HepG2 (cell line): ENCODE measurements around the gene AKR1C3. TPM values are rescaled to one million over a fixed set of nuclear protein-coding genes. Genes with fewer than 3 reads are reported as not detected.

Experiments used
- CENPT ChIP-seq: sonication (generic); formaldehyde crosslinking; IDR thresholded peaks from 2 replicates; pipeline ENCODE4 v1.8.0; 2022; ENCODE audit warnings: low read depth, mild to moderate bottlenecking, moderate library complexity, missing genetic modification reagents
- GFI1 ChIP-seq: sonication (generic); formaldehyde crosslinking; IDR thresholded peaks from 2 replicates; pipeline ENCODE4 v1.5.0; 2020; ENCODE audit warnings: missing genetic modification reagents, mild to moderate bottlenecking, borderline replicate concordance
- HNRNPL ChIP-seq: fragments of 200-400 bp; formaldehyde crosslinking; IDR thresholded peaks from 2 replicates; pipeline ENCODE4 v1.6.1; 2017; ENCODE audit warnings: mild to moderate bottlenecking, low read depth, low read length
- HOXA7 ChIP-seq: sonication (generic); formaldehyde crosslinking; IDR thresholded peaks from 2 replicates; pipeline ENCODE4 v1.8.1; 2022; ENCODE audit warnings: mild to moderate bottlenecking, missing genetic modification reagents, moderate library complexity
- JDP2 ChIP-seq: sonication (generic); formaldehyde crosslinking; IDR thresholded peaks from 2 replicates; pipeline ENCODE4 v1.8.1; 2022; ENCODE audit warnings: missing genetic modification reagents, borderline replicate concordance
- NFIC ChIP-seq: IDR thresholded peaks from 2 replicates; pipeline ENCODE4 v1.6.1; 2012; ENCODE audit warnings: mild to moderate bottlenecking, low read length, inconsistent platforms
- ONECUT2 ChIP-seq: sonication (generic); formaldehyde crosslinking; IDR thresholded peaks from 2 replicates; pipeline ENCODE4 v1.4.0; 2020; ENCODE audit warnings: missing genetic modification reagents
- PLRG1 ChIP-seq: fragments of 450-650 bp; conservative IDR thresholded peaks from 2 replicates; pipeline ENCODE4 v1.6.1; 2016
- PPARG ChIP-seq: conservative IDR thresholded peaks from 2 replicates; pipeline ENCODE4 v1.6.1; 2016; ENCODE audit warnings: missing biosample characterization, missing genetic modification reagents
- SMC3 ChIP-seq: IDR thresholded peaks from 2 replicates; pipeline ENCODE4 v1.6.1; 2011; ENCODE audit warnings: low read length, improper control_type of control experiment
- SP4 ChIP-seq: sonication (generic); formaldehyde crosslinking; IDR thresholded peaks from 2 replicates; pipeline ENCODE4 v1.8.1; 2023; ENCODE audit warnings: mild to moderate bottlenecking, missing genetic modification reagents
- SP5 ChIP-seq: IDR thresholded peaks from 2 replicates; pipeline ENCODE4 v1.6.1; 2016; ENCODE audit warnings: low read depth, borderline replicate concordance
- TBX3 ChIP-seq: fragments of 450-650 bp; IDR thresholded peaks from 2 replicates; pipeline ENCODE4 v1.6.1; 2017; ENCODE audit warnings: antibody characterized with exemption, mild to moderate bottlenecking, inconsistent platforms, borderline replicate concordance
- ZNF12 ChIP-seq: sonication (generic); formaldehyde crosslinking; IDR thresholded peaks from 2 replicates; pipeline ENCODE4 v1.5.0; 2020; ENCODE audit warnings: missing genetic modification reagents
- ZNF24 ChIP-seq: fragments of 450-650 bp; IDR thresholded peaks from 2 replicates; pipeline ENCODE4 v1.6.1; 2017; ENCODE audit warnings: antibody characterized with exemption, mild to moderate bottlenecking
- ZNF335 ChIP-seq: sonication (generic); formaldehyde crosslinking; IDR thresholded peaks from 2 replicates; pipeline ENCODE4 v1.4.0; 2020; ENCODE audit warnings: missing genetic modification reagents
- ZNF510 ChIP-seq: sonication (generic); formaldehyde crosslinking; IDR thresholded peaks from 2 replicates; pipeline ENCODE4 v1.4.0; 2020; ENCODE audit warnings: low read depth, mild to moderate bottlenecking, missing genetic modification reagents
- ZNF761 ChIP-seq: sonication (generic); formaldehyde crosslinking; conservative IDR thresholded peaks from 2 replicates; pipeline ENCODE4 v1.4.0; 2020; ENCODE audit warnings: mild to moderate bottlenecking, missing genetic modification reagents
- polyA plus RNA-seq, 8 experiments: library from polyadenylated mRNA; depleted of rRNA in 3 of 8; stranded (reverse) in 7 of 8; unstranded in 1 of 8; fragments of >200 nt; fragmentation: Illumina TruSeq in 4 of 8; extraction: Trizol in 4 of 8; gene quantifications; 2 replicates each; pipeline versions ENCODE4 v1.2.1 to v1.2.3, GENCODE V29; 2011 to 2016; ENCODE audit warnings: low read depth in 4 of 8, missing spikeins in 1 of 8, mixed read lengths in 1 of 8; ENCODE audit not compliant: insufficient read depth in 1 of 8
- total RNA-seq, 5 experiments: library from RNA; depleted of rRNA; stranded (reverse); fragments of >200 nt; fragmentation: Illumina TruSeq; extraction: Trizol; gene quantifications; 2 replicates each; pipeline ENCODE4 v1.2.3, GENCODE V29; 2016; ENCODE audit warnings: low read depth in 1 of 5
- TF ChIP-seq, protein P1 (sequence below): sonication (generic); formaldehyde crosslinking; conservative IDR thresholded peaks from 2 replicates; pipeline ENCODE4 v1.4.0; 2020; ENCODE audit warnings: missing genetic modification reagents
- TF ChIP-seq, protein P2 (sequence below): sonication (generic); formaldehyde crosslinking; IDR thresholded peaks from 2 replicates; pipeline ENCODE4 v1.4.0; 2020; ENCODE audit warnings: low read depth, missing genetic modification reagents
- TF ChIP-seq, protein P3 (sequence below): sonication (generic); formaldehyde crosslinking; IDR thresholded peaks from 2 replicates; pipeline ENCODE4 v1.8.0; 2022; ENCODE audit warnings: missing genetic modification reagents, mild to moderate bottlenecking, moderate library complexity, borderline replicate concordance
- TF ChIP-seq, protein P4 (sequence below): sonication (generic); formaldehyde crosslinking; IDR thresholded peaks from 2 replicates; pipeline ENCODE4 v1.4.0; 2020; ENCODE audit warnings: mild to moderate bottlenecking, missing genetic modification reagents

AKR1C3 gene
- total and polyA plus RNA-seq, 2 of the 13 experiments (the other 11 are each of a cell fraction or from before 2014, with no cell fraction given) = 368 to 532 TPM

DNA sequence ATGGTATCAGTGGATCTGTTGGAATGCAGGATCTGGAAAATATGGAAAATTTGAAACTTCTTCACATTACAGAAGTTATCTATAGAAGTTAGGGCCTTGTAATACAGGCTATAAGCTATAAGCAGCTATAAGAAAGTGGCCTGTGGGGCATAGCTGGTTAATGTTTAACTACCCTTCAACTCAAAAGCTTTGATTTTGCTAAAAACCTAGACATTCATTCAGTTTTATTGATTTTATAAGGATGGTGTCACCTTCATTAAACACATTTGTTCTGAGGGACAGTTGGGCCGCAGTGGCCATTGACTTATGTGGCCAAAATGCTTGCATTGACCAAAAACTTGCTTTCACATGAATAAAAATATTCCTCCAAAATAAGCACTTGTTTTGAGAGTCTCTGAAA is 13.1 kb upstream of the AKR1C3 start (continued):
- TF ChIP-seq ZNF12 (peak; percentile 73; the same call in 1 of the 2 replicates), PPARG (CRISPR knock-in tag) (no peak), ZNF761 (CRISPR knock-in tag) (no peak), HOXA7 (CRISPR knock-in tag) (no peak), PLRG1 (no peak), ZNF510 (CRISPR knock-in tag) (no peak), ONECUT2 (CRISPR knock-in tag) (peak; percentile 82), ZNF335 (CRISPR knock-in tag) (no peak), NFIC (no peak), JDP2 (CRISPR knock-in tag) (no peak), SP5 (CRISPR knock-in tag) (no peak), SMC3 (no peak), HNRNPL (no peak), ZNF24 (0 out of 2 replicates have a peak, but pooled peaks have one; percentile 19), SP4 (CRISPR knock-in tag) (no peak), CENPT (CRISPR knock-in tag) (no peak), GFI1 (CRISPR knock-in tag) (peak; percentile 82), TBX3 (no peak)
- TF ChIP-seq, protein P1, sequence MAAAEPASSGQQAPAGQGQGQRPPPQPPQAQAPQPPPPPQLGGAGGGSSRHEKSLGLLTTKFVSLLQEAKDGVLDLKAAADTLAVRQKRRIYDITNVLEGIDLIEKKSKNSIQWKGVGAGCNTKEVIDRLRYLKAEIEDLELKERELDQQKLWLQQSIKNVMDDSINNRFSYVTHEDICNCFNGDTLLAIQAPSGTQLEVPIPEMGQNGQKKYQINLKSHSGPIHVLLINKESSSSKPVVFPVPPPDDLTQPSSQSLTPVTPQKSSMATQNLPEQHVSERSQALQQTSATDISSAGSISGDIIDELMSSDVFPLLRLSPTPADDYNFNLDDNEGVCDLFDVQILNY (CRISPR knock-in tag) = no peak
- TF ChIP-seq, protein P2, sequence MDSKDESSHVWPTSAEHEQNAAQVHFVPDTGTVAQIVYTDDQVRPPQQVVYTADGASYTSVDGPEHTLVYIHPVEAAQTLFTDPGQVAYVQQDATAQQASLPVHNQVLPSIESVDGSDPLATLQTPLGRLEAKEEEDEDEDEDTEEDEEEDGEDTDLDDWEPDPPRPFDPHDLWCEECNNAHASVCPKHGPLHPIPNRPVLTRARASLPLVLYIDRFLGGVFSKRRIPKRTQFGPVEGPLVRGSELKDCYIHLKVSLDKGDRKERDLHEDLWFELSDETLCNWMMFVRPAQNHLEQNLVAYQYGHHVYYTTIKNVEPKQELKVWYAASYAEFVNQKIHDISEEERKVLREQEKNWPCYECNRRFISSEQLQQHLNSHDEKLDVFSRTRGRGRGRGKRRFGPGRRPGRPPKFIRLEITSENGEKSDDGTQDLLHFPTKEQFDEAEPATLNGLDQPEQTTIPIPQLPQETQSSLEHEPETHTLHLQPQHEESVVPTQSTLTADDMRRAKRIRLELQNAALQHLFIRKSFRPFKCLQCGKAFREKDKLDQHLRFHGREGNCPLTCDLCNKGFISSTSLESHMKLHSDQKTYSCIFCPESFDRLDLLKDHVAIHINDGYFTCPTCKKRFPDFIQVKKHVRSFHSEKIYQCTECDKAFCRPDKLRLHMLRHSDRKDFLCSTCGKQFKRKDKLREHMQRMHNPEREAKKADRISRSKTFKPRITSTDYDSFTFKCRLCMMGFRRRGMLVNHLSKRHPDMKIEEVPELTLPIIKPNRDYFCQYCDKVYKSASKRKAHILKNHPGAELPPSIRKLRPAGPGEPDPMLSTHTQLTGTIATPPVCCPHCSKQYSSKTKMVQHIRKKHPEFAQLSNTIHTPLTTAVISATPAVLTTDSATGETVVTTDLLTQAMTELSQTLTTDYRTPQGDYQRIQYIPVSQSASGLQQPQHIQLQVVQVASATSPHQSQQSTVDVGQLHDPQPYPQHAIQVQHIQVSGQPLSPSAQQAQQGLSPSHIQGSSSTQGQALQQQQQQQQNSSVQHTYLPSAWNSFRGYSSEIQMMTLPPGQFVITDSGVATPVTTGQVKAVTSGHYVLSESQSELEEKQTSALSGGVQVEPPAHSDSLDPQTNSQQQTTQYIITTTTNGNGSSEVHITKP (CRISPR knock-in tag) = no peak
- TF ChIP-seq, protein P3, sequence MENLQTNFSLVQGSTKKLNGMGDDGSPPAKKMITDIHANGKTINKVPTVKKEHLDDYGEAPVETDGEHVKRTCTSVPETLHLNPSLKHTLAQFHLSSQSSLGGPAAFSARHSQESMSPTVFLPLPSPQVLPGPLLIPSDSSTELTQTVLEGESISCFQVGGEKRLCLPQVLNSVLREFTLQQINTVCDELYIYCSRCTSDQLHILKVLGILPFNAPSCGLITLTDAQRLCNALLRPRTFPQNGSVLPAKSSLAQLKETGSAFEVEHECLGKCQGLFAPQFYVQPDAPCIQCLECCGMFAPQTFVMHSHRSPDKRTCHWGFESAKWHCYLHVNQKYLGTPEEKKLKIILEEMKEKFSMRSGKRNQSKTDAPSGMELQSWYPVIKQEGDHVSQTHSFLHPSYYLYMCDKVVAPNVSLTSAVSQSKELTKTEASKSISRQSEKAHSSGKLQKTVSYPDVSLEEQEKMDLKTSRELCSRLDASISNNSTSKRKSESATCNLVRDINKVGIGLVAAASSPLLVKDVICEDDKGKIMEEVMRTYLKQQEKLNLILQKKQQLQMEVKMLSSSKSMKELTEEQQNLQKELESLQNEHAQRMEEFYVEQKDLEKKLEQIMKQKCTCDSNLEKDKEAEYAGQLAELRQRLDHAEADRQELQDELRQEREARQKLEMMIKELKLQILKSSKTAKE (CRISPR knock-in tag) = no peak
- TF ChIP-seq, protein P4, sequence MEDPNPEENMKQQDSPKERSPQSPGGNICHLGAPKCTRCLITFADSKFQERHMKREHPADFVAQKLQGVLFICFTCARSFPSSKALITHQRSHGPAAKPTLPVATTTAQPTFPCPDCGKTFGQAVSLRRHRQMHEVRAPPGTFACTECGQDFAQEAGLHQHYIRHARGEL (CRISPR knock-in tag) = no peak
